Adrenal gland (tissue), 12 donors: ENCODE results near the gene LRRN1. TPM values are rescaled to one million over a fixed set of nuclear protein-coding genes. Genes with fewer than 3 reads are reported as not detected.

Experiments
- DNase-seq, 7 donors: peaks; one replicate each; pipeline ENCODE4 v3.0.0-alpha.2; 2019 to 2020
- H3K27ac ChIP-seq, 5 donors: fragments of 200-600 bp; sonication (generic) in 4 of 5; 1 replicate in 3 of 5; 2 replicates in 2 of 5; pipeline versions ENCODE4 v1.5.1 to v1.8.0; 2016 to 2020; ENCODE audit warnings: mild to moderate bottlenecking in 1 of 5
- H3K27me3 ChIP-seq: fragments of 200-600 bp; 2 replicates; pipeline ENCODE4 v1.8.0; 2021
- H3K36me3 ChIP-seq, 2 donors: fragments of 200-600 bp; replicated peaks in 1 of 2; 1 replicate in 1 of 2; 2 replicates in 1 of 2; pipeline versions ENCODE4 v1.5.1 to v1.8.0; 2018 to 2022
- H3K4me1 ChIP-seq, 2 donors: fragments of 200-600 bp; replicated peaks in 1 of 2; 1 replicate in 1 of 2; 2 replicates in 1 of 2; pipeline versions ENCODE4 v1.5.1 to v1.8.0; 2018 to 2021
- H3K4me3 ChIP-seq, 4 donors: fragments of 200-600 bp; sonication (generic) in 3 of 4; one replicate each; pipeline ENCODE4 v1.5.1; 2016 to 2018
- H3K9me3 ChIP-seq, 3 donors: fragments of 200-600 bp; sonication (generic) in 1 of 3; replicated peaks in 1 of 3; 1 replicate in 2 of 3; 2 replicates in 1 of 3; pipeline versions ENCODE4 v1.5.1 to v1.8.0; 2016 to 2021
- POLR2A ChIP-seq, 2 donors: fragments of 450-650 bp; IDR thresholded peaks; one replicate each; pipeline ENCODE4 v1.6.1; 2017; ENCODE audit warnings: antibody characterized with exemption in 2 of 2, mild to moderate bottlenecking in 2 of 2, moderate library complexity in 1 of 2
- WGBS, 4 donors: extraction: QIAGEN DNeasy Blood & Tissue Kit in 2 of 4; methylation state at CpG; one replicate each; pipeline versions ENCODE4 v1.1.5 to v1.1.7; 2013 to 2017; 5-methylcytosine and 5-hydroxymethylcytosine counted together
- intact Hi-C, 2 donors: fragments of 100-400 bp; cut with DNase I; formaldehyde crosslinking; loops; one replicate each; pipeline versions ENCODE4 v1.14.1 to v1.15.0; 2022 to 2023
- polyA plus RNA-seq, 3 donors: library from polyadenylated mRNA; stranded (reverse); fragments of 200-250 nt in 2 of 3; fragments of 350-450 nt in 1 of 3; fragmentation: Illumina TruSeq in 1 of 3; extraction: RNeasy Lipid Tissue Mini Kit (QIAGEN cat#74804) in 1 of 3; gene quantifications; one replicate each; pipeline ENCODE4 v1.2.3, GENCODE V29; 2013 to 2014
- total RNA-seq, 9 donors: library from RNA; depleted of rRNA in 4 of 9; stranded (reverse); fragments of >200 nt in 4 of 9; fragments of 120-200 nt in 1 of 9; fragmentation: NEBNext Ultra II Directional in 1 of 9; extraction: Animal tissue kit (Norgen Biotek cat#: 25700) in 1 of 9; gene quantifications; one replicate each; pipeline versions ENCODE4 v1.1.0 to v1.2.4, GENCODE V29; 2013 to 2023
- TF ChIP-seq, protein P1 (sequence below), 6 experiments: fragments of 450-650 bp in 4 of 6; fragments of 200-600 bp in 2 of 6; sonication (generic) in 1 of 6; IDR thresholded peaks; 1 replicate in 5 of 6; 2 replicates in 1 of 6; pipeline versions ENCODE4 v1.5.1 to v1.8.0; 2016 to 2021; ENCODE audit warnings: antibody characterized with exemption in 6 of 6, mild to moderate bottlenecking in 2 of 6, moderate library complexity in 1 of 6
- donor health status: healthy with polysubstance abuse.
- donor health status: Bipolar disorder and iron deficiency.
- donor health status: DM: yes; HTN: yes; CAD: no.
- donor health status: DM: no; HTN: no; CAD: no.
- donor health status: DM: no; HTN: no; CAD: no.
- donor health status: DM: yes; HTN: yes; CAD: no.

Gene LRRN1
- total and polyA plus RNA-seq, 12 donors, result 0.03 to 0.70 (median 0.11) TPM; not detected in 3

DNA sequence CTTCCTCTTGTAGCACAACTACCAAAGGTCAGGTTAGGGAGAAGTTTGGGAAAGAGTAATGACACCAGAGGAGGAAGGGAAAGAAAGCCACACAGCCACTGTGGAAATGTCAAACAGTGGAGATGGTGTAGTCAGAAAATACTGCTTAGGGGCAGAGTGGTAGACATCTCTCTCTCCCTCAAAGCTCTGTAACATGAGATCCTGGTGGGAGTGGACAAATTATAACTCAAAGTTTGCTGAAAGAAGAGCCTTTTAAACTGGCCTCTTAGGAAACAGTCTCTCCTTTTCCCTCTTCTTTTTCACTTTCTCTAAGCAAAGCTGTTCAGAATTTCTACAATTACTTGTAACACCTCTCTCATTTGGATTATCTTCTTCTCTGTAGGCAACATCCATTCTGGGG is 55.8 kb downstream of the LRRN1 start:
- TF ChIP-seq POLR2A (IDR thresholded peaks at IDR 0.05), result no peak
- TF ChIP-seq, protein P1, sequence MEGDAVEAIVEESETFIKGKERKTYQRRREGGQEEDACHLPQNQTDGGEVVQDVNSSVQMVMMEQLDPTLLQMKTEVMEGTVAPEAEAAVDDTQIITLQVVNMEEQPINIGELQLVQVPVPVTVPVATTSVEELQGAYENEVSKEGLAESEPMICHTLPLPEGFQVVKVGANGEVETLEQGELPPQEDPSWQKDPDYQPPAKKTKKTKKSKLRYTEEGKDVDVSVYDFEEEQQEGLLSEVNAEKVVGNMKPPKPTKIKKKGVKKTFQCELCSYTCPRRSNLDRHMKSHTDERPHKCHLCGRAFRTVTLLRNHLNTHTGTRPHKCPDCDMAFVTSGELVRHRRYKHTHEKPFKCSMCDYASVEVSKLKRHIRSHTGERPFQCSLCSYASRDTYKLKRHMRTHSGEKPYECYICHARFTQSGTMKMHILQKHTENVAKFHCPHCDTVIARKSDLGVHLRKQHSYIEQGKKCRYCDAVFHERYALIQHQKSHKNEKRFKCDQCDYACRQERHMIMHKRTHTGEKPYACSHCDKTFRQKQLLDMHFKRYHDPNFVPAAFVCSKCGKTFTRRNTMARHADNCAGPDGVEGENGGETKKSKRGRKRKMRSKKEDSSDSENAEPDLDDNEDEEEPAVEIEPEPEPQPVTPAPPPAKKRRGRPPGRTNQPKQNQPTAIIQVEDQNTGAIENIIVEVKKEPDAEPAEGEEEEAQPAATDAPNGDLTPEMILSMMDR (IDR thresholded peaks at IDR 0.05), result no peak
- H3K27me3 ChIP-seq, result no peaks in the 10 kb centered on the region

GRCh38 chr3:3860235-3860634 is 61.0 kb downstream of the LRRN1 start:
- 63 to 77% (median 70%) methylated on average over 2 of the region's 2 CpGs for WGBS, 4 donors

More for the DNA sequence above, 55.8 kb downstream of the LRRN1 start:
- H3K36me3 ChIP-seq, result no peaks in the 10 kb centered on the region
- H3K4me1 ChIP-seq, result no peaks in the 10 kb centered on the region
- intact Hi-C loops, result no loop called here
- H3K4me3 ChIP-seq, result no peak overlapping the region
- DNase-seq, result no peak
- H3K27ac ChIP-seq, result no peak overlapping the region
- no peaks in the 10 kb centered on the region for H3K9me3 ChIP-seq

DNA sequence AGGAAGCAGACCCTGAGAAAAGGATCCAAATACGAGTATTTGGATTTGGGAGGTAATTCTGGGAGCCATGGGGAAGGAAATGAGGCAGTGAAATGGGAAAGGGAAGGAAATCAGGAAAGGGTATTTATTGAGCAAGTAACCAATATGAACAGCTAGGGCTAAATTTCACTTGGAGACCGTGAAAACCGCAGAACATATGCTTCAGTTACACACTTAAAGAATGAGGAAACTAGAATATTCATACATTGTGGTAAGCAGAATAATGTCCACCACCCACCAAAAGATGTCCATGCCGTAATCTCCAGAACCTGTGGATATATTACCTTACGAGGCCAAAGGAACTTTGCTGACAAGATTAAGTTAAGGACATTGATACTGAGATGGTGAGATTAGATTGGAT is 63.3 kb downstream of the LRRN1 start:
- Histone ChIP-seq H3K4me1 (no peaks in the 10 kb centered on the region), H3K36me3 (no peaks in the 10 kb centered on the region), H3K9me3 (no peaks in the 10 kb centered on the region), H3K27ac (no peak overlapping the region), H3K27me3 (no peaks in the 10 kb centered on the region), H3K4me3 (no peak overlapping the region)
- intact Hi-C loops, result no loop called here
- 84 to 91% (median 88%) methylated on average over 5 of the region's 5 CpGs for WGBS, 4 donors
- no peak for DNase-seq
- TF ChIP-seq POLR2A (IDR thresholded peaks at IDR 0.05), result no peak
- TF ChIP-seq, protein P1 (IDR thresholded peaks at IDR 0.05), result no peak

More at GRCh38 chr3:3860235-3860634, 61.0 kb downstream of the LRRN1 start:
- Histone ChIP-seq H3K4me3 (no peak overlapping the region), H3K36me3 (no peaks in the 10 kb centered on the region), H3K27me3 (no peaks in the 10 kb centered on the region), H3K9me3 (no peaks in the 10 kb centered on the region), H3K4me1 (no peaks in the 10 kb centered on the region), H3K27ac (no peak overlapping the region)
- no peak for DNase-seq
- intact Hi-C loops, result no loop called here
- no peak for TF ChIP-seq POLR2A (IDR thresholded peaks at IDR 0.05)
- TF ChIP-seq, protein P1 (IDR thresholded peaks at IDR 0.05), result no peak

- WGBS, 4 donors, result 64 to 82% (median 71%) methylated on average over 7 to 8 of the region's 8 CpGs
- Histone ChIP-seq H3K27ac (no peak overlapping the region), H3K36me3 (no peaks in the 10 kb centered on the region), H3K4me1 (no peaks in the 10 kb centered on the region), H3K27me3 (no peaks in the 10 kb centered on the region), H3K9me3 (no peaks in the 10 kb centered on the region), H3K4me3 (no peak overlapping the region)
- DNase-seq, result no peak
- TF ChIP-seq POLR2A (IDR thresholded peaks at IDR 0.05), result no peak
- TF ChIP-seq, protein P1 (IDR thresholded peaks at IDR 0.05), result no peak
- intact Hi-C loops, result no loop called here
Measured at GRCh38 chr3:3875491-3875890, 76.3 kb downstream of the LRRN1 start.
